GM12874 (cell line): ENCODE data around the gene TMC6.

ENCODE experiments used
- CTCF ChIP-seq: IDR thresholded peaks from 2 replicates; pipeline ENCODE4 v1.5.1; 2011; ENCODE audit warnings: low read depth, mild to moderate bottlenecking, control low read depth, low read length, moderate library complexity; ENCODE audit not compliant: insufficient read depth

The TMC6 gene

DNA sequence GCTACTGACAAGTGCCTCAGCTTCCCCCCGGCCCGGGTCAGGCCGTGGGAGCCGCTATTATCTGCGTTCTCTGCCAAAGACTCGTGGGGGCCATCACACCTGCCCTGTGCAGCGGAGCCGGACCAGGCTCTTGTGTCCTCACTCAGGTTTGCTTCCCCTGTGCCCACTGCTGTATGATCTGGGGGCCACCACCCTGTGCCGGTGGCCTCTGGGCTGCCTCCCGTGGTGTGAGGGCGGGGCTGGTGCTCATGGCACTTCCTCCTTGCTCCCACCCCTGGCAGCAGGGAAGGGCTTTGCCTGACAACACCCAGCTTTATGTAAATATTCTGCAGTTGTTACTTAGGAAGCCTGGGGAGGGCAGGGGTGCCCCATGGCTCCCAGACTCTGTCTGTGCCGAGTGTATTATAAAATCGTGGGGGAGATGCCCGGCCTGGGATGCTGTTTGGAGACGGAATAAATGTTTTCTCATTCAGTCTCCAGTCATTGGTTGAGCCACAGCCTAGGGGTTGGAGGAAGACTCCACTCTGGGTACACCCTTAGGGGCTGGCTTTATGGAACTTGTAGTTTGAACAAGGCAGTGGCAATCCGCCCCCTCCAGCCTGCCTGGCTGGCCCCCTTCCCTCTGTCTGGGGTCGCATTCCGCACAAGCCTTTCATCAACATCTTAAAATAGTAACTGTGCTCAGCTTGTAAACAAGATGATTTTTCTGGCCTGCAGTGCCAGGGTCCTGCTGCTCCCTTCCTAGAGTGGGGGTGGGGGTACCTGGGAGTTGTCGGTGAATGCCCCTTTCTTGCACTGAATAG is 43.9 kb upstream of the TMC6 start:
- TF ChIP-seq CTCF = no peak

DNA sequence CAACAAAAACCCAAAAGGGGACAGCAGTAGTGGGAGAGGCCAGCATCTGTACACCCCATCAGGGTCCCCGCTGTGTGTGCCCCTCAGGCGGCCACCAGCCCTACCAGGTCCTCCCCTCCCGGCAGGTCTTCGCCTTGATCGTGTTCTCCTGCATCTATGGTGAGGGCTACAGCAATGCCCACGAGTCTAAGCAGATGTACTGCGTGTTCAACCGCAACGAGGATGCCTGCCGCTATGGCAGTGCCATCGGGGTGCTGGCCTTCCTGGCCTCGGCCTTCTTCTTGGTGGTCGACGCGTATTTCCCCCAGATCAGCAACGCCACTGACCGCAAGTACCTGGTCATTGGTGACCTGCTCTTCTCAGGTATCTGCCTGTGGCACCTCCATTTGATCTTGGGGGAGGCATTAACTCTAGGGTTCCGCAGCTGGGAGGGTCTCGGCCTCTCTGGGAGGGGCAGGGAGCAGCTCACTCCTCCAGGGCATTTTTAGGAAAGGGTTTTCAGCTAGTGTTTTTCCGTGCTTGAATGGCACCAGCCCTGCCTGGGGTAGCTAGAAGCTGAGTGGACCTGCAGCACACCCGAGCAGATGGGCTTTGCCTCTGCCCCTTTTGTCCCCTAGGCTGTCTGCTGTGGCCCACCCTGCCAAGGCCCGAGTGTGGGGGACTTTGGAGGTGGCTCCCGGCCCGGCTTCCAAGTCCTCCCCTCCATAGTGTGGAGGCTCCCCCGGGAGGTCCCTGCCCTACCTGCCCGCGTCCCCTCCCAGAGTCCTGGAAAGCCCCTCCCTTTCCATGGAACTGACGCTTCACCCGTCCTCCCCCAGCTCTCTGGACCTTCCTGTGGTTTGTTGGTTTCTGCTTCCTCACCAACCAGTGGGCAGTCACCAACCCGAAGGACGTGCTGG is 42.4 kb upstream of the TMC6 start:
- TF ChIP-seq CTCF = no peak

- no peak for TF ChIP-seq CTCF
Measured at GRCh38 chr17:78168903-78169793, 40.6 kb upstream of the TMC6 start.

- TF ChIP-seq CTCF = no peak
Measured at GRCh38 chr17:78168242-78168902, 39.8 kb upstream of the TMC6 start, which contains the start of gene SYNGR2. Gene SYNGR2 (plus strand): TSS chr17:78168581. CDS start chr17:78168617, 36 bp downstream.

GRCh38 chr17:78166416-78166815 is 37.9 kb upstream of the TMC6 start:
- TF ChIP-seq CTCF = no peak

DNA sequence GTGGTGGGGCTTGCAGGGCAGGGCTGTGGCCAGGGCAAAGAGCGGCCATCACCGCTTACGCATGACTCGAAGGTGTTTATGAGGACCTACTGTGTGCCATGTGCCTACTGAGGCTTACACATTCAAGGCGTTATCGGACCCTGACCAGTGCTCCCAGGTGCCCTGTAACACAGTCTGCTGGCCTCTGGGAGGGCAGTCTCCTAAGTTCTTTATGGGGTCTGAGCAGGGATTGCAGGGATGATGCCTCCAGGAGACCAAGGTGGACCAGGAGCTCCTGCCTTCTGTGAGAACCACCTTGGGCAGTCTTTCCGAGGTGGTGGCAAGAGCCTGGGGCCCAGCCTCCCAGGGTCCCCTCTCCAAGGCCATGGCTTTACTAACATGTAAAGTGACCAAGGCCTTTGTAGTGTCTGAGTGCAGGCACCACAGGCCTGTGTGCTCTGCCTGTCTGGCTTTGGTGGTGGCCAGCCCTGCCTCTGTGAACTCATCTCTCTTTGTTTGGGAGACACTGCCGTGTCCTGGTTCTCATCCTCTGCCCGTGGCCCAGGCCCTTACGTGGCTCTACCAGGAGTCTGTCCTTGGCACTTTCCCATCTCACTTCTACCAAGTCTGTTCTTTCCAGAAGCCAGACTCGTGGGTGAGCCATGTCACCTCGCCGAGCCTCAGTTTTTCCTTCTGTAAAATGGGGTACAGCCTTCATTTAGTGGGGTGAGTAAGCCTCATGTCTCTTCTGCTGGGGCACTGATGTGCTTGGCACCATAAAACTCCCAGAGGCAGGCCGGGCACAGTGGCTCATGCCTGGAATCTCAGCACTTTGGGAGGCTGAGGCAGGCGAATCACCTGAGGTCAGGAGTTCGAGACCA is 36.4 kb upstream of the TMC6 start:
- no peak for TF ChIP-seq CTCF
